Omental fat pad (tissue), 4 donors: ENCODE results near the gene IFNA6. TPM values are rescaled to one million over a fixed set of nuclear protein-coding genes. Genes with fewer than 3 reads are reported as not detected.
"Not testable (repeated sequence)": the region's sequence is repeated elsewhere in the genome, so short reads cannot be mapped to it uniquely, and the experiment has no call there.

Experiments
- ATAC-seq: fragments of 150-250 bp; one replicate; pipeline ENCODE4 v1.9.1; 2016; ENCODE audit warnings: mild to moderate bottlenecking, moderate library complexity; ENCODE audit not compliant: low FRiP score
- DNase-seq: peaks from one replicate; pipeline ENCODE4 v3.0.0-alpha.2; 2019; ENCODE audit warnings: low spot score
- CTCF ChIP-seq, 3 donors: fragments of 450-650 bp; IDR thresholded peaks; one replicate each; pipeline ENCODE4 v1.5.1; 2016 to 2017; ENCODE audit warnings: antibody characterized with exemption in 3 of 3, mild to moderate bottlenecking in 3 of 3, moderate library complexity in 2 of 3
- total RNA-seq, 4 donors: library from RNA; depleted of rRNA; stranded (reverse); fragments of >200 nt; gene quantifications; one replicate each; pipeline ENCODE4 v1.1.0, GENCODE V29; 2016

Gene IFNA6
- total RNA-seq, 4 donors from 2014 or later: not detected

- DNase-seq (no peak), ATAC-seq (no peak)
- no peak for TF ChIP-seq CTCF (IDR thresholded peaks at IDR 0.05)
Observed at GRCh38 chr9:21383627-21384026, 32.9 kb upstream of the IFNA6 start.

GRCh38 chr9:21381448-21382339 is 31.0 kb upstream of the IFNA6 start:
- DNase-seq (no peak), ATAC-seq (no peak)
- no peak for TF ChIP-seq CTCF (IDR thresholded peaks at IDR 0.05)

GRCh38 chr9:21371467-21371866 is 20.8 kb upstream of the IFNA6 start:
- not testable (repeated sequence) for DNase-seq

GRCh38 chr9:21367957-21368356 is 17.3 kb upstream of the IFNA6 start, which contains the start of gene IFNA13:
TSS of gene IFNA13 (minus strand) at chr9:21368057. CDS start at chr9:21368010, 47 bp downstream.
- ATAC-seq: no peak
- no peak for TF ChIP-seq CTCF (IDR thresholded peaks at IDR 0.05)
- DNase-seq: no peak

More at GRCh38 chr9:21371467-21371866, 20.8 kb upstream of the IFNA6 start:
- not testable (repeated sequence) for ATAC-seq

- not testable (repeated sequence) for ATAC-seq, DNase-seq
Observed at GRCh38 chr9:21367169-21367568, 16.5 kb upstream of the IFNA6 start.

GRCh38 chr9:21362287-21362686 is 11.6 kb upstream of the IFNA6 start:
- no peak for ATAC-seq
- DNase-seq: no peak
- TF ChIP-seq CTCF (IDR thresholded peaks at IDR 0.05): no peak

GRCh38 chr9:21357479-21358460 is 7.1 kb upstream of the IFNA6 start:
- DNase-seq (no peak), ATAC-seq (no peak)

More at GRCh38 chr9:21357479-21358460, 7.1 kb upstream of the IFNA6 start:
- no peak for TF ChIP-seq CTCF (IDR thresholded peaks at IDR 0.05)
